ENCODE results near the gene IGSF9B.

GRCh38 chr11:134001088-134001487 lies 44.3 kb upstream of the IGSF9B start:
- TF ChIP-seq CTCF (conservative IDR thresholded peaks at IDR 0.05; ENCODE audit: low read depth, low read length) (no peak), EZH2 (IDR thresholded peaks at IDR 0.05; ENCODE audit: borderline replicate concordance, low read depth, low read length, poor library complexity, severe bottlenecking) (no peak)
